Tibial nerve (tissue), 4 donors: ENCODE measurements around the gene UBALD2. TPM values are rescaled to one million over a fixed set of nuclear protein-coding genes. Genes with fewer than 3 reads are reported as not detected.

ENCODE experiments used
- DNase-seq, 2 donors: peaks; one replicate each; pipeline ENCODE4 v3.0.0-alpha.2; 2019; ENCODE audit warnings: low spot score in 2 of 2
- H3K27ac ChIP-seq, 4 donors: fragments of 200-600 bp; sonication (generic) in 3 of 4; one replicate each; pipeline ENCODE4 v1.5.1; 2017 to 2019; ENCODE audit warnings: mild to moderate bottlenecking in 1 of 4
- H3K27me3 ChIP-seq, 2 donors: fragments of 200-600 bp; sonication (generic) in 1 of 2; one replicate each; pipeline versions ENCODE4 v1.5.1 to v1.6.0; 2017 to 2019
- H3K36me3 ChIP-seq, 3 donors: fragments of 200-600 bp; sonication (generic); one replicate each; pipeline ENCODE4 v1.5.1; 2018 to 2019
- H3K4me1 ChIP-seq, 4 donors: fragments of 200-600 bp; sonication (generic) in 3 of 4; one replicate each; pipeline ENCODE4 v1.5.1; 2017 to 2019
- H3K4me3 ChIP-seq, 4 donors: fragments of 200-600 bp; sonication (generic) in 3 of 4; one replicate each; pipeline ENCODE4 v1.5.1; 2017 to 2019; ENCODE audit warnings: mild to moderate bottlenecking in 1 of 4, moderate library complexity in 1 of 4
- H3K9me3 ChIP-seq, 4 donors: fragments of 200-600 bp; sonication (generic) in 3 of 4; one replicate each; pipeline ENCODE4 v1.5.1; 2017 to 2019
- EP300 ChIP-seq, 2 donors: sonication (generic); formaldehyde crosslinking; IDR thresholded peaks; one replicate each; pipeline ENCODE4 v1.6.1; 2017; ENCODE audit warnings: antibody characterized with exemption in 2 of 2, mild to moderate bottlenecking in 1 of 2
- POLR2A ChIP-seq, 2 donors: fragments of 450-650 bp; IDR thresholded peaks; one replicate each; pipeline ENCODE4 v1.6.1; 2017; ENCODE audit warnings: antibody characterized with exemption in 2 of 2, mild to moderate bottlenecking in 2 of 2, moderate library complexity in 2 of 2
- WGBS, 2 donors: methylation state at CpG; one replicate each; pipeline ENCODE4 v1.1.5; 2018; 5-methylcytosine and 5-hydroxymethylcytosine counted together
- total RNA-seq, 4 donors: library from RNA; depleted of rRNA; stranded (reverse); fragments of >200 nt; gene quantifications; one replicate each; pipeline ENCODE4 v1.1.0, GENCODE V29; 2016
- TF ChIP-seq, protein P1 (sequence below), 5 experiments: fragments of 200-600 bp in 3 of 5; fragments of 450-650 bp in 2 of 5; sonication (generic) in 3 of 5; IDR thresholded peaks; one replicate each; pipeline ENCODE4 v1.5.1; 2016 to 2019; ENCODE audit warnings: antibody characterized with exemption in 5 of 5, mild to moderate bottlenecking in 3 of 5, moderate library complexity in 2 of 5

The UBALD2 gene
- total RNA-seq, 4 donors from 2014 or later: 12.7 to 26.9 (median 20.4) TPM

DNA sequence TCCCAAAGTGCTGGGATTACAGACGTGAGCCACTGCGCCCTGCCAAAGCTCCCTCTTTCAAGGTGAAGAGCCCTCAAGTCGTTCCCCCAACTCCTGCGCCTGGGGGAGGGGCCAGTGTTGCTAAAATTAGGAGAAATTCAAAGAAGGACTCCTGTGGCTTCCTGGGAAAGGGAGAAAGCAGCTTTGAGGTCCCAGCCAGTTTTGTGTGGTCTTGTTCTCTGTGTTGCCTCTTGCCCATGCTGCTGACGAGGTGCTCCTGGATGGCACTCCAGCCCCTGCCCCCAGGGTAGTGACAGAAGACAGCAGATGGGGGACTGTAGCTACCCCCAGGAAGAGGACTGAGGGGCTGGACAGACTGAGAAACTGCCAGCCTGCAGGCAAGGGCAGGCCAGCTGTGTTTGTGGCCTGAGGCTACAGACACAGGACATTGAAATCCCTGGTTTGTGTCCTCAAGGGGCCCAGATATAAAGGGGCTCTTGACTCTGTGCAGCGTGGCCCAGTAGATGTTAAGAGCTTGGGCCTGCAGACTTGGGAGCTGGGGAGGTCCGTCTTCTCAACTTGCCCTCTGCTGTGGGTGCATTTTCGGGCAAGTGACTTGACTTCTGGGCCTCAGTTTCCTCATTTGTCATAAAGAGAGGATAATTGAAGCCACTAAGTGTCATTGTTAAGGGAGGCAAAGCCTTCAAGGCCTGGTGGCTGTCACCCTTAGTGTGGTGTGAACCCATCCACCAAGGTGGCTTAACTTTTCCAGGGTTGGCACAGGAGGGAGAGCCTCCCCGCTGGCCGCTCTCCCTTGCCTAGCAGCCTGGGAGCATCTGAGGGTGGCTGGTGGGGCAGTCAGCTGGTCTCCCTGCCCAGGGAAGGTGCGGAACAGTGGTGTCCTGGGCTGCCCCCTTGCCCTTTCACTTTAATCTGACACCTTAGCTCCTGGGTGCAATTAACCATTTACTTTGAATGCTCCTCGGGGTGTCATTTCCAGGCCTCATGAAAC is 4.1 kb downstream of the UBALD2 start:
- Histone ChIP-seq H3K9me3 (no peaks in the 10 kb centered on the region), H3K27ac (peak overlapping the region; percentile 69 to 97 (median 90)), H3K4me3 (no peak overlapping the region), H3K4me1 (peaks cover 2 to 85% (median 62%) of the 10 kb centered on the region in 4 donors), H3K36me3 (peaks cover 0 to 23% (median 0%) of the 10 kb centered on the region in 3 donors), H3K27me3 (no peaks in the 10 kb centered on the region)
- 75 to 76% methylated on average over 12 of the region's 12 CpGs for WGBS, 2 donors
- TF ChIP-seq, protein P1, sequence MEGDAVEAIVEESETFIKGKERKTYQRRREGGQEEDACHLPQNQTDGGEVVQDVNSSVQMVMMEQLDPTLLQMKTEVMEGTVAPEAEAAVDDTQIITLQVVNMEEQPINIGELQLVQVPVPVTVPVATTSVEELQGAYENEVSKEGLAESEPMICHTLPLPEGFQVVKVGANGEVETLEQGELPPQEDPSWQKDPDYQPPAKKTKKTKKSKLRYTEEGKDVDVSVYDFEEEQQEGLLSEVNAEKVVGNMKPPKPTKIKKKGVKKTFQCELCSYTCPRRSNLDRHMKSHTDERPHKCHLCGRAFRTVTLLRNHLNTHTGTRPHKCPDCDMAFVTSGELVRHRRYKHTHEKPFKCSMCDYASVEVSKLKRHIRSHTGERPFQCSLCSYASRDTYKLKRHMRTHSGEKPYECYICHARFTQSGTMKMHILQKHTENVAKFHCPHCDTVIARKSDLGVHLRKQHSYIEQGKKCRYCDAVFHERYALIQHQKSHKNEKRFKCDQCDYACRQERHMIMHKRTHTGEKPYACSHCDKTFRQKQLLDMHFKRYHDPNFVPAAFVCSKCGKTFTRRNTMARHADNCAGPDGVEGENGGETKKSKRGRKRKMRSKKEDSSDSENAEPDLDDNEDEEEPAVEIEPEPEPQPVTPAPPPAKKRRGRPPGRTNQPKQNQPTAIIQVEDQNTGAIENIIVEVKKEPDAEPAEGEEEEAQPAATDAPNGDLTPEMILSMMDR (IDR thresholded peaks at IDR 0.05): no peak
- no peak for TF ChIP-seq EP300 (IDR thresholded peaks at IDR 0.05)
- no peak for TF ChIP-seq POLR2A (IDR thresholded peaks at IDR 0.05)
- DNase-seq: no peak

DNA sequence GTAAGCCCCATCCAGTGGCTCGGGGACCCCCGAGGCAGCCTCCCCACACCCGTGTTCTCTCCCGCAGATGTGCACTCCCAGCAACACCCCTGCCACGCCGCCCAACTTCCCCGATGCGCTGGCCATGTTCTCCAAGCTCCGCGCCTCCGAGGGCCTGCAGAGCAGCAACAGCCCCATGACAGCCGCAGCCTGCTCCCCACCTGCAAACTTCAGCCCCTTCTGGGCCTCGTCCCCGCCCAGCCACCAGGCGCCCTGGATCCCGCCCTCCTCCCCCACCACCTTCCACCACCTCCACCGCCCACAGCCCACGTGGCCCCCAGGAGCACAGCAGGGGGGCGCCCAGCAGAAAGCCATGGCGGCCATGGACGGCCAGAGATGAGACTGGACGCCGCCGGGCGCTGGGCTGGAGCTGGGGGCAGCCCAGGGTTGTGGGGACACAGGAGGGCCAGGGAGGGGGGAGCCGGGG is 5.0 kb downstream of the UBALD2 start:
- TF ChIP-seq POLR2A (IDR thresholded peaks at IDR 0.05): no peak
- TF ChIP-seq, protein P1 (IDR thresholded peaks at IDR 0.05): no peak
- peaks cover 2 to 81% (median 59%) of the 10 kb centered on the region in 4 donors for H3K4me1 ChIP-seq
- peaks cover 0 to 23% (median 0%) of the 10 kb centered on the region in 3 donors for H3K36me3 ChIP-seq
- no peaks in the 10 kb centered on the region for H3K27me3 ChIP-seq
- WGBS, 2 donors: 79 to 80% methylated on average over 25 to 26 of the region's 26 CpGs
- no peaks in the 10 kb centered on the region for H3K9me3 ChIP-seq
- peak overlapping the region in 3 of 4 donors; percentile 58 to 97 (median 94) for H3K27ac ChIP-seq
- no peak overlapping the region for H3K4me3 ChIP-seq
- no peak for DNase-seq

DNA sequence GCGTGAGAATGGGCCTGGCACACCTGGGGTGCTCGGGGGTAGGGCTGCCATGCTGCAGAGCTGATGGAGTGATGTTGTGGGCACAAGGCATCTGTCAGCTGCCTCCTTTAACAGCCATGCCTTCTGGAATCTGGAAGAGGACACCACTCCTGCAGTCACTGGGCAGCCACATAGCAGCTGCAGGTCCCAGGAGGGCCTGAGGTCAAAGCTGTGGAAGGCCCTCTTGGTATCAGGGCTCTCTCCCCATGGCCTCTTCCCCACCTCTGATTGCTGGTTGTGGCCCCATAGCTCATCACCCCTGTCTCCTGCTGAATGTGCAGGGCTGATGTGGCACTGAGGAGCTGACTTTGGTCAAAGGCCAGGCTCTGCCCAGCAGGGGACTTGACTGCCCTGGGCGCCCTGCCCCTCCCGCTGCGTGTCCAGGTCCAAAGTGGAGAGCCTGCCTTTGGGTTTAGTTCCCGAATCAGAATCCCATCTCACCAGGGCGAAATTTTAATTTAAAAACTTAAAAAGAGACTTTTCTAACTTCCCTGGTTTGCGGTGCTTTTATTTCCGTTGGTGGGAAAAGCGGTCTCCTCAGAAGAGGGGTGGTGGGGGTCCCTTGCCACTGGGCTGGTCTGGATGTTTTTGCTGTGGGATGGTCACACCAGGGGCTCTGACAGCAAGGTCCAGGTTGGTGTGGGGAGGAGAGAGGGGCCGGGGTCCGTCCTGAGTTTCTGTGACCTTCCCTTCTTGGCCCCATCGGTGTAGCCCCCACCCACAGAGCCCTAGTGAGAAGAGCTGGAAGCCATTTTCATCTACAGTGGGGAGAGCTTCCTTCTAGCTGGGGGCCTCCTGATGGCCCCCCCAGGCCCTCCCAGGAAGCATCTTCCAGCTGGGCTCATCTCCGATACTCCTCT is 5.9 kb downstream of the UBALD2 start:
- TF ChIP-seq, protein P1 (IDR thresholded peaks at IDR 0.05): no peak
- TF ChIP-seq EP300 (IDR thresholded peaks at IDR 0.05): no peak
- no peak for TF ChIP-seq POLR2A (IDR thresholded peaks at IDR 0.05)
- H3K27ac ChIP-seq: peak overlapping the region; percentile 71 to 97 (median 76)
- H3K36me3 ChIP-seq: peaks cover 0 to 28% (median 0%) of the 10 kb centered on the region in 3 donors
- H3K4me1 ChIP-seq: peaks cover 2 to 81% (median 59%) of the 10 kb centered on the region in 4 donors
- DNase-seq: no peak
- H3K9me3 ChIP-seq: no peaks in the 10 kb centered on the region
- no peaks in the 10 kb centered on the region for H3K27me3 ChIP-seq
- H3K4me3 ChIP-seq: peak overlapping the region in 1 of 4 donors; percentile 36
- 72 to 84% methylated on average over 13 of the region's 14 CpGs for WGBS, 2 donors

DNA sequence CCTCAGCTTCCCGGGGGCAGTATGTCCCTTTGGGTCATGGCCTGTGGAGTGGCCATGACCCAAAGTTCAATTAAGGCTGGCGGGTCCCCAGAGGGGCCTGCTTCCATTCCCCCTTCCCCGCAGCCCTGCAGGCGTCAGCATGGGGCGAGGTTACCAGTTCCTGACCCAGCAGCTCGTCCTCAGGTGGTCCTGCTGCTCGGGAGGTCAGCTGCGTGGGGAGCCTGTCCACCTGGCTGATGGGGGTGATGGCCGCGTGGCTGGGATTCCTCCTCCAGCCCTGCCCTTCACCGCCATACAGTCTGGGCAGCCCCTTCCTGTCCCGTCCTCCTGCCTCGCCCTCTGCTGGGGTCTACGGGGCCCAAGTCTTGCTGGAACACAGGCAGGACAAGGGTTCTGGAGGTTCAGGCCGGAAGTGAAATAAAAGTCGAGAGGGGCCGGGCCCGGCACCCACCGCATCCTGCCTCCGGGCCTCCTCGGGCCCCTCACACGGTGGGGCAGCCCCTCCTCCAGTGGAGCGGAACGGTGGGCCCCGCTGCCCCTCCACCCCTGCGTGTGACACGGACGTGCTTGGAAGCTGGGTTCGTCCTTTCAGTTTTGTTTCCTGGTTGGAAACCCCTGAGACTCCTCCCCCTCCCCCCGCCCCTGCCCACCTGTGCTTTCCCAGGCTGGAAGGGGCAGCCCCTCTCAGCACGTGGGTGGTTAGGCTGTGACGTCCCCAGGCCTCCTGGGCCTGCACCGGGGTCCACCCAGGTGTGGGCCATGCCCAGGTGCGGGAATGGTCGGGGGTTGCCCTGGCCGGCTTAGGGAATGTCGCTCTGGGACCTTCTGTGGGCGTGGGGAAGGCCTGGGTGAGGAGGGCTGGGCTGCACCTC is 6.8 kb downstream of the UBALD2 start:
- WGBS, 2 donors: 8 to 18% methylated on average over 26 to 29 of the region's 38 CpGs
- Histone ChIP-seq H3K4me1 (peaks cover 2 to 75% (median 54%) of the 10 kb centered on the region in 4 donors), H3K27ac (peak overlapping the region; percentile 71 to 97 (median 76)), H3K9me3 (no peaks in the 10 kb centered on the region), H3K27me3 (no peaks in the 10 kb centered on the region), H3K36me3 (peaks cover 0 to 37% (median 0%) of the 10 kb centered on the region in 3 donors), H3K4me3 (peak overlapping the region; percentile 4 to 36 (median 30))
- TF ChIP-seq POLR2A (IDR thresholded peaks at IDR 0.05): no peak
- peak in 1 of 2 donors; percentile 7 for TF ChIP-seq EP300 (IDR thresholded peaks at IDR 0.05)
- TF ChIP-seq, protein P1 (IDR thresholded peaks at IDR 0.05): no peak
- DNase-seq: no peak
